Transverse colon (tissue), 4 donors: ENCODE data around the gene RBM4B.

Experiments used
- CTCF ChIP-seq, 5 experiments: fragments of 200-600 bp in 3 of 5; fragments of 450-650 bp in 2 of 5; sonication (generic) in 3 of 5; IDR thresholded peaks; 1 replicate in 2 of 5; 2 replicates in 3 of 5; pipeline ENCODE4 v1.5.1; 2016 to 2017; ENCODE audit warnings: antibody characterized with exemption in 5 of 5, inconsistent platforms in 3 of 5, mild to moderate bottlenecking in 2 of 5, moderate library complexity in 1 of 5
- EP300 ChIP-seq: sonication (generic); formaldehyde crosslinking; IDR thresholded peaks from one replicate; pipeline ENCODE4 v1.6.1; 2017; ENCODE audit warnings: antibody characterized with exemption, low read depth
- POLR2A ChIP-seq: fragments of 450-650 bp; IDR thresholded peaks from one replicate; pipeline ENCODE4 v1.6.1; 2016; ENCODE audit warnings: antibody characterized with exemption, mild to moderate bottlenecking, moderate library complexity
- POLR2AphosphoS5 ChIP-seq, 3 donors: sonication (generic); formaldehyde crosslinking; IDR thresholded peaks; one replicate each; pipeline ENCODE4 v1.6.1; 2016; ENCODE audit warnings: antibody characterized with exemption in 3 of 3

GRCh38 chr11:66616379-66617154, 61.1 kb downstream of the RBM4B start, which contains the start of gene RBM14:
- no peak for TF ChIP-seq EP300
- TF ChIP-seq POLR2A: peak; percentile 100
- no peak for TF ChIP-seq CTCF (IDR thresholded peaks at IDR 0.05)
- peak; percentile 99 to 100 (median 100) for TF ChIP-seq POLR2AphosphoS5 (IDR thresholded peaks at IDR 0.05)
